Activated naive CD8-positive, alpha-beta T cell treated with anti-CD3 and anti-CD28 coated beads, Interleukin-2, amount 50 U/mL, for 24 hours (primary cell): ENCODE results near the gene OR1G1.
"Not testable (repeated sequence)": the region's sequence is repeated elsewhere in the genome, so short reads cannot be mapped to it uniquely, and the experiment has no call there.

ENCODE experiments used
- ATAC-seq: fragments of 150-1000 bp; cut with Tn5 transposase; one replicate; pipeline ENCODE4 v1.10.0; 2021
- DNase-seq: peaks from one replicate; pipeline ENCODE4 v3.0.0; 2021
- H3K27ac Mint-ChIP-seq: one replicate; pipeline ENCODE4 v1.8.0; 2021; ENCODE audit warnings: mild to moderate bottlenecking, mixed read lengths
- H3K27me3 Mint-ChIP-seq: one replicate; pipeline ENCODE4 v1.8.0; 2021; ENCODE audit warnings: mixed read lengths
- H3K36me3 Mint-ChIP-seq: one replicate; pipeline ENCODE4 v1.8.0; 2021; ENCODE audit warnings: low read depth, mixed read lengths
- H3K4me1 Mint-ChIP-seq: one replicate; pipeline ENCODE4 v1.8.0; 2021; ENCODE audit warnings: mixed read lengths
- H3K4me3 Mint-ChIP-seq: one replicate; pipeline ENCODE4 v1.8.0; 2021; ENCODE audit warnings: mild to moderate bottlenecking, moderate library complexity, mixed read lengths
- H3K9me3 Mint-ChIP-seq: one replicate; pipeline ENCODE4 v1.8.0; 2021; ENCODE audit warnings: mixed read lengths

Gene OR1G1

GRCh38 chr17:3127451-3127850, at the start of gene OR1G1:
TSS of gene OR1G1 (minus strand) at chr17:3127551. CDS start at chr17:3127551, 0 bp downstream.
- H3K36me3 Mint-ChIP-seq, result no peaks in the 10 kb centered on the region
- no peaks in the 10 kb centered on the region for H3K9me3 Mint-ChIP-seq
- H3K27me3 Mint-ChIP-seq, result peaks cover 20% of the 10 kb centered on the region
- H3K27ac Mint-ChIP-seq, result no peak within 1 kb of the TSS
- DNase-seq, result no peak
- H3K4me3 Mint-ChIP-seq, result no peak within 1 kb of the TSS
- no peaks in the 10 kb centered on the region for H3K4me1 Mint-ChIP-seq
- ATAC-seq, result no peak

GRCh38 chr17:3167574-3167973, 40.2 kb upstream of the OR1G1 start:
- ATAC-seq, result no peak
- Mint-ChIP-seq H3K9me3 (peaks cover 8% of the 10 kb centered on the region), H3K4me3 (no peak overlapping the region), H3K4me1 (peaks cover 2% of the 10 kb centered on the region), H3K36me3 (no peaks in the 10 kb centered on the region), H3K27me3 (peaks cover 5% of the 10 kb centered on the region), H3K27ac (no peak overlapping the region)
- no peak for DNase-seq

DNA sequence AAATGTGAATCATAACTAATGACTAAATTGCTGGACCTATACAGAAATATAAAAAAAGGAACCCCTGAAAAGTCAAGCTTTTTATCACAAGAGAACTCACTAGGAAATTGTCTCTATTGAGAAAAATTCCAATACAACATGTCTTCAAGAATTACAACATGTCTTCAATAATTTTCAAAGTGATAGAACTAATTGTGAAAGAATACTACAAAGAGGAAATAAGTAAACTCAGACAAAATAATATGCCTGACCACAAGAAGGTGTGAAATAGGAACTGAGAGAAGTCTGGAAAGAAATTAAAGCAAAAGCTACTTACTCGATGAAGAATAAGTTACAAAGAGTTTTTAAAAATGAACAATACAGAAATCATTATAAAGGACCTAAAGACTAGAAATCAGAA, 29.9 kb upstream of the OR1G1 start:
- ATAC-seq, result no peak
- DNase-seq, result no peak
- Mint-ChIP-seq H3K4me1 (peaks cover 4% of the 10 kb centered on the region), H3K4me3 (no peak overlapping the region), H3K27me3 (peaks cover 13% of the 10 kb centered on the region), H3K36me3 (no peaks in the 10 kb centered on the region), H3K9me3 (peaks cover 6% of the 10 kb centered on the region), H3K27ac (no peak overlapping the region)

DNA sequence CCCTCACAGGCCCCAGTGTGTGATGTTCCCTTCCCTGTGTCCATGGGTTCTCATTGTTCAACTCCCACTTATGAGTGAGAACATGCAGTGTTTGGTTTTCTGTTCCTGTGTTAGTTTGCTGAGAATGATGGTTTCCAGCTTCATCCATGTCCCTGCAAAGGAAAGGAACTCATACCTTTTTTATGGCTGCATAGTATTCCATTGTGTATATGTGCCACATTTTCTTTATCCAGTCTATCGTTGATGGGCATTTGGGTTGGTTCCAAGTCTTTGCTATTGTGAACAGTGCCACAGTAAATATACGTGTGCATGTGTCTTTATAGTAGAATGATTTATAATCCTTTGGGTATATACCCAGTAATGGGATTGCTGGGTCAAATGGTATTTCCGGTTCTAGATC, 10.1 kb upstream of the OR1G1 start:
- H3K4me3 Mint-ChIP-seq, DNase-seq, H3K36me3 Mint-ChIP-seq, H3K27ac Mint-ChIP-seq, H3K4me1 Mint-ChIP-seq, ATAC-seq: not testable (repeated sequence)
- Mint-ChIP-seq H3K9me3 (peaks cover 16% of the 10 kb centered on the region), H3K27me3 (peaks cover 27% of the 10 kb centered on the region)

DNA sequence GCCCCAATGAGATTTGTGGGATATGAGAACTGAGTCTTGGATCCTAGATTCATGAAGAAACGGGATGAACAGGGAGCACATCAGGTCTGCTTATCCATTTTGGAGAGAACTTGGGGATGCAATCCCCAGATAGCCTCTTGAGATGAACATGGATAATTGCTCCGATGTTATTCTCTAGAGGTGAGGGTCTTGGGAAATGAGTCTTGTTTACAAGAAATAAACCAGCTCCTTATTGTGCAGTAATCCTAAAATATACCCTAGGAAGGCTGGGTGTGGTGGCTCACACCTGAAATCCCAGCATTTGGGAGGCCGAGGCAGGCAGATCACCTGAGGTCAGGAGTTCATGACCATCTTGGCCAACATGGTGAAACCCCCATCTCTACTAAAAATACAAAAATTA, 23.0 kb downstream of the OR1G1 start, which contains the start of gene OR1D2:
OR1D2 (minus strand) TSS at position 101 of the 400 bp plus-strand sequence. CDS start 11,426 bp downstream, outside the sequence.
- peaks cover 13% of the 10 kb centered on the region for H3K27me3 Mint-ChIP-seq
- H3K36me3 Mint-ChIP-seq, result no peaks in the 10 kb centered on the region
- H3K27ac Mint-ChIP-seq, result no peak within 1 kb of the TSS
- H3K9me3 Mint-ChIP-seq, result peaks cover 30% of the 10 kb centered on the region
- H3K4me3 Mint-ChIP-seq, result no peak within 1 kb of the TSS
- no peaks in the 10 kb centered on the region for H3K4me1 Mint-ChIP-seq
- DNase-seq (no peak), ATAC-seq (no peak)
